ENCODE measurements around the gene ABCC1.
"Not testable (repeated sequence)": the region's sequence is repeated elsewhere in the genome, so short reads cannot be mapped to it uniquely, and the experiment has no call there.

The ABCC1 gene

DNA sequence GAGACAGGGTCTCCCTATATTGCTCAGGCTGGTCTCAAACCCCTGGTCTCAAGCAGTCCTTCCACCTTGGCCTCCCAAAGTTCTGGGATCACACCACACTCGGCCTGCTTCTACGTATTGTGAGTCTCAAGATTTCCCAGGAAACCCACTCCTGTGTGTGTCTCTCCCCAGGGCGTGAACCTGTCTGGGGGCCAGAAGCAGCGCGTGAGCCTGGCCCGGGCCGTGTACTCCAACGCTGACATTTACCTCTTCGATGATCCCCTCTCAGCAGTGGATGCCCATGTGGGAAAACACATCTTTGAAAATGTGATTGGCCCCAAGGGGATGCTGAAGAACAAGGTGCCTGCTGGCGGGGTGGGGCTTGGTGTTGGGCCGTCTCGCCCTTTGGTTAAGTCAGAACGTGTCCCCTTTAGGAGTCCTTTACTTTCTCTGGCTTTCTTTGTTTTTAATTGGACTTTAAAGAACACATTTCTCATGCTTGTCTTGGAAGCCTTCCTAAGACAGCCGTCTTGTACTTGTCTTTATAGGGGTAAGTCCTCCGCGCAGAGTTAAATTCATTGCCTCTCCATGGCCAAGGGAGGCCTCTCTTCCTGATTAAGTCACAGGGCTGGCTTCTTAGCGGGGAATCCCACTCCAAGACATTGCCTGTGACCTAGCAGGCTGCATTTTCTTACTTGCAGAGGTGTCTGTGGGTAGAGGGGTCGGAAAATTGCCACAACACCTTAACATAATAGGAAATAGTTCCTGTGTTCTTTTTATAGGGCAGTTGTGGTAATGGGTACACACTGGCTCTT lies 137.4 kb downstream of the ABCC1 start:
- DNase-seq: no peak

DNA sequence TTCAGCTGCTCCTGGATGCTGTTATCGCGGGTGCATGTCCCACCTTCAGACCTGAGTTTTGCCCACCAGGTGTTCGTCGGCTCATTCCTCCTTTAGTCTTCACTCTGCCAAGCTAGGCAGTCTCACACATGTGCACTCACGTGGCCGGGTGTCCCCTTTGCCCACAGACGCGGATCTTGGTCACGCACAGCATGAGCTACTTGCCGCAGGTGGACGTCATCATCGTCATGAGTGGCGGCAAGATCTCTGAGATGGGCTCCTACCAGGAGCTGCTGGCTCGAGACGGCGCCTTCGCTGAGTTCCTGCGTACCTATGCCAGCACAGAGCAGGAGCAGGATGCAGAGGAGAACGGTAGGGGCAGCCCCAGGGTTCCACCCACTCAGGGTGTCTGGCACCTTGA lies 140.8 kb downstream of the ABCC1 start:
- no peak for DNase-seq

DNA sequence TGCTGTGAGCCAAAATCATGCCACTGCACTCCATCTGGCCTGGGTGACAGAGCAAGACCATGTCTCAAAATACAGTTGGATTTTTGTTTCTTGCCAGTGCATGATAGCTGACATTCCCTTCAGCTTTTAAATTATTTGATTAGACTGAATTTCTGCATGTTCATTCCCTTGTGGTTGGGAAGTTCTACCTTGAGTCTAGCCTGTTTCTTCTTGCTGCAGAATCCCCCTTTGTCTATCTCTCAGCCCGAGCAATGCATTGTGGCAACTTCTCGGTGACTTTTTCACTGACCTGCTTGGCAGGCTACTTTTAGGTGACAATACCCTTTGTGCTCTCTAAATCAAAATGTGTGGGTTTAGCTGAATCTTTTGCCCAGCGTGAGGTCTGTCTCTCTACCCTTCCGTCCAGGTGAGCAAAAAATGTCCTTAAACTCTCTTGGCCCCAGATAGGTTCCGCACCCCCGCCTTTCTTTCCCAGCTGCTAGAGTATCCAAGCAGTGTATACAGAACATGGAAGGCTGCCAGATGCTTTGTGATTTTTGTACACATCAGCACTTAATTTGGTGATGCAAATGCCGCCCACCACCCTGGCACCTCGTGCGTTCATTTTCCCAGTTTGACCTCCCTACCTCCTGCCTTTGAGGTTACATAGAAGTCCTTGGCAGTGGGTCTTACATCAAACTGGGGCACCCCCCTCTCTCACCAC lies 143.7 kb downstream of the ABCC1 start:
- no peak for DNase-seq

DNA sequence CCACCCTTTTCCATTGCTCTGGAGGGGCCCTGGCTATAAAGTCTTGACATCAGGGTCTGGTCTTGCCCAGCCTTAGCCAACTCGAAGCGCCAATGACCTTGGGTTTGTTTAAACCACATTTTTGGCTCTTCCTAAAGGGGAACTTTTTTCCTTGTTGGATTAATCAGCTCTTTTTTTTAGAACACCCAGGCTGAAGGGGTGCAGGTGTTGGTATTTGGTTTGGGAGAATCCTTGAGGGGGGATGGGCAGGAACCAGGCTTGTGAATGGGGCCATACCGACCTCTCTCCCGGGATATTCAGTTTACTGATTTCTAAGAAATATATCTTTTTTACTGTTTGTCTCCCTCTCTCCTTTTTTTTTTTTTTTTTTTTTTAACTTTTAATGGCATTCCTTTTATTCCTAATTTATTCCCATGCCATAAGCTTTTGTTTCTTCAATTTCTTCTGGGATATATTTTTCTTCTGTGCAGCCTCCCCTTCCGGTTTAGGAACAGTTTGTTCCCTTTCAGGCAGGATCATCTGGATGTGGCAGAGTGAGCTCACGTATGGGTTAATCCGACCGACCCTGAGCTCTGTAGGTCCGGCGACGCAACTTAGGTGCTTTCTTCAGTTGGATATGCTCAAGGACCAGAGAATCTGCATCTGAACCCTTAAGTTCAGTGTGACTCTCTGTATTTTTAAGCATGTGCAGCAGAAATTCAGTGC lies 144.4 kb downstream of the ABCC1 start:
- no peak for DNase-seq

DNA sequence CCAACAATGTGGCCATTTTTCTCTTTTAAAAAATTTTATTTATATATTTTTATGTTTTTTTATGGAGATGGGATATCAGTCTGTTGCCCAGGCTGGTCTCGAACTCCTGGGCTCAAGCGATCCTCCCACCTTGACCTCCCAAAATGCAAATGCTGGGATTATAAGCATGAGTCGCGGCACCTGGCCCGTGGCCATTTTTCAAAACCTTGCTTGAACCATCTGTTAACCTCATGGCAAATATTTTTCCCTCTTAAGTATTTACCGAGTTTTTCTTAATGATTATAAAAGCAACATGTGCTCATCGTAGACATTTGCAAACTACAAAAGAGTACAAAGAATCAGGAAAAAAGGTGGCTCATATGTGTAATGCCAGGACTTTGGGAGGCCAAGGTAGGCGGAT lies 146.2 kb downstream of the ABCC1 start:
- no peak for DNase-seq

DNA sequence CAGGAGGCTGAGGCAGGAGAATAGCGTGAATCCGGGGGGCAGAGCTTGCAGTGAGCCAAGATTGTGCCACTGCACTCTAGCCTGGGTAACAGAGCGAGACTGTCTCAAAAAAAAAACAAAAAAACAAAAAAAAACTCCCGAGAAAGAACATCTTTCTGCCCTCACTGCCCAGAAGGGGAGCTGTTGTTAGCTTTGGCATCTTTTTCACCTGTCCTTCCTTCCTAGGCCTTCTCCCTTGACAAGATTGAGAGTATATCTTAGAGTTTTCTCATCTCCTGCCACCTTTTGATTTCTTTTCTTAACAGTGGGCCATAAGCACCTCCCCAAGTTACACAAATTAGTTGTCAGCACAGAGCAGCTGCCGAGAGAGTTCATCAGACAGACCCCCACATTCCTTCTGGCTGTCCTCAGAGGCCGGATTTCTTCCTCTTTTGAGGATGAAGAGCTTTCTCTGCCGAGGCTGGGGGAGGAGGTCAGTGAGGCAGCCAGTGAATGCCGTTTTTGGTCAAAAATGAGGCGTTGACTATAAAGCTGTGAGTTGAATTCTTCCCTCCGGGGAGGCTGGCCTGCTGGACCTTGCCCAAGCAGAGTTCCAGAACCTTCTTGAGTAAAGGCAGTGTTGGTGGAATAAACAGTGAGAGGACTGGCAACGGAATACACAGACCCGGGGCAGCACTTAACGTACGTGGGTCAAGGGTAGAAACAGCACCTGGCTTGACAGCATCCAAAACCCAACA lies 146.9 kb downstream of the ABCC1 start:
- DNase-seq: peak; percentile 56

DNA sequence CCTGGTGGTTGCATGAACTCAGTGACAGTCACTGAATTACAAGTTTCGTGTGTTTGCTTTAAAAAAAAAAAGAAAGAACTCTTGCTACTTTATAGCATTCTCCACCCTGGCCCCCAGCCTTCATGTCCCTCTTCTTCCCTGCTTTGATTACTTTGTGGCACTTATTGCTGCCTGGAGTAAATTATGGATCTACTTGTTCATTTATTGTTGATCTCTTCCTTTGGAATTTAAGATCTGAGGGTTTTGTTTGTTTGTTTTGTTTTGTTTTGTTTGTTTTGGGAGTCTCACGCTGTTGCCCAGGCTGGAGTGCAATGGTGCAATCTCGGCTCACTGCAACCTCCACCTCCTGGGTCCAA lies 147.4 kb downstream of the ABCC1 start:
- no peak for DNase-seq

DNA sequence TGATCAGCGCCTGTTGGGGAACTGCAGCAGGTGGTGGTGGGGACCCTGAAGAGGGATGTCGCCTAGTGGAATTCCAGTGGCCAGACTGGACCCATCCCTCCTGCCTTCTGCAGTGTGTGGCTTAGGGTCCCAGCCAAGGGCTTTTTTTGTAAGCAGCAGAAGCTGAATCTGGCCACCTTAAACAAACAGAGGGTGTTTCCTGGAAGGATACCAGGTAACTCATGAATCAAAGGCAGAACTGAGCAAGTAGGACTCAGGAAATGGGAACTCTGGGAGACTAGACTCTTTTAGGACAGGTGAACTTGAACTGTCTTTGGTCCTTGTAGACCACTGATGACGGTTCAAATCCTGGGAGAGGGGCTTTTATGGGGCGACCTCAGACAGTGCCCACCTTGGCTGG lies 149.9 kb downstream of the ABCC1 start:
- DNase-seq: no peak

DNA sequence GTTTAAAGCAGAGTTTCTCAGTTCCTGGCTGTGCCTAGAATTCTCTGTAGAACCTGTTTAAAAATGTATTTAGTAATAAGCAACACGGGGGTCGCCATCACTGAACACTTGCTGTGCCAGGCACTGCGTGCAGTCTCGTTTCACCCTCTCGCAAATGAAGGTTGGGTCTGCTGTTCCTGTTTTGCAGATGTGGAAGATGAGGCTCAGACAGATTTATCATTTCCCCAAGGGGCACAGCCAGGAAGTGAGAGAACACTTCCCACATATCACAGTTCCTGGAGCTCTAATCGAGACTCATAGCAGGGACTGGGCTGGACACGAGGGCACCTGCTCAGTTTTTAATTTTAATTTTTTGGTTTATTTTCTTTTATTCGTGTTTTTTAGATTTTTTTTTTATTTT lies 151.2 kb downstream of the ABCC1 start:
- DNase-seq: no peak

DNA sequence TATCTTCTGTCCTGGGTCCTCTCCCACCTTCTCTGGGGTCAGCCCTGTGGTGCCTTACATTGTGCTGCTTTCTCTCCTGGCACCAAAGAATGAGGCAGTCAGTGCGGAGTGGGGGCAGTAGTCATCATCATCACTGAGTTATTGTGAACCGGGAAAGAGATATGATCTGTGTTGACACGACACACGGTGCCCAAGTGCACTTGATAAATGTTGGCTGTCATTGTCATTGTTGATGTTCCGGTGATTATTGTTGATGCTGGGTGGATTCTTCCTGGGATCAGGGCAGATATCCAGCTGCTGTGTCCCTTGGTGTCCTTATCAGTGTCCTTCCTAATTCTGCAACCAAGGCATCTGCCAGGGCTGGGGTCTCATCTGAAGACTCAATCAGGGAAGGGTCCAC lies 152.2 kb downstream of the ABCC1 start:
- no peak for DNase-seq

DNA sequence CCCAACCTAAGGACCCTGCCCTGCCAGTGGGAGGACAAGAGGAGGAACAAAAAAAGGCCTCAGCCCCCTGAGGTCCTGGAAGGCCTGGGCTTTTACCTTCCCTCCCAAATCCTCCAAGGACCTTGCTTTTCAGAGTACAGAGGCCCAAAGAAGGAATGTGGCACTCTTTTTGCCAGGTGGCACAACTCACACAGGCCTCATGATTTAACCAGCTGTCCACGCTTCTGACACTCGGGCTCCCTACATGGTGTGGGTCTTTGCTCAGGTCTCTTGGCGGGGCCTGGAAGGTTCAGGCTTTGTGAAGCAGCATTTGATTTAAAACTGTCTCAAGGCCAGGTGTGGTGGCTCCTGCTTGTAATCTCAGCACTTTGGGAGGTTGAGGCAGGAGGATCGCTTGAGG lies 153.3 kb downstream of the ABCC1 start:
- DNase-seq: no peak

DNA sequence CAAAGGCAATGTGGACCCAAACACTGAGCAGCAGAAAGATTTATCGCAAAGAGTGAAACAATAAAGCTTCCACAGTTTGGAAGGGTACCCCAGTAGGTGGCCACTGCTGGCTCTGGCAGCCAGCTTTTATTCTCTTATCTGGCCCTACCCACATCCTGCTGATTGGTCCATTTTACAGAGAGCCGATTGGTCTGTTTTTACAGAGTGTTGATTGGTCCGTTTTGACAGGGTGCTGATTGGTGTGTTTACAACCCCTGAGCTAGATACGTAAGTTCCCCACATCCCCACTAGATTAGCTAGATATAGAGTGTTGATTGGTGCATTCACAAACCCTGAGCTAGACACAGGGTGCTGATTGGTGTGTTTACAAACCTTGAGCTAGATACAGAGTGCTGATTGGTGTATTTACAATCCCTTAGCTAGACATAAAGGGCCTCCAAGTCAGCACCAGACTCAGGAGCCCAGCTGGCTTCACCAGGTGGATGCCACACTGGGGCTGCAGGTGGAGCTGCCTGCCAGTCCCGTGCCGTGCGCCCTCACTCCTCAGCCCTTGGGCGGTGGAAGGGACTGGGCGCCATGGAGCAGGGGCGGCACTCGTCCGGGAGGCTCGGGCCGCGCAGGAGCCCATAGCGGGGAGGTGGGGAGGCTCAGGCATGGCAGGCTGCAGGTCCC lies 154.9 kb downstream of the ABCC1 start:
- DNase-seq: not testable (repeated sequence)

DNA sequence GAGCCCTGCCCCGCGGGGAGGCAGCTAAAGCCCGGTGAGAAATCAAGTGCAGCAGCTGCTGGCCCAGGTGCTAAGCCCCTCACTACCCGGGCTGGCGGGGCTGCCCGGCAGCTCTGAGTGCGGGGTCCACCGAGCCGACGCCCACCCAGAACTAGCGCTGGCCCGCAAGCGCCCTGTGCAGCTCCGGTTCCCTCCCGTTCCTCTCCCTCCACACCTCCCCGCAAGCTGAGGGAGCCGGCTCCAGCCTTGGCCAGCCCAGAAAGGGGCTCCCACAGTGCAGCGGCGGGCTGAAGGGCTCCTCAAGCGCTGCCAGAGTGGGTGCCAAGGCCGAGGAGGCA lies 155.4 kb downstream of the ABCC1 start:
- not testable (repeated sequence) for DNase-seq

DNA sequence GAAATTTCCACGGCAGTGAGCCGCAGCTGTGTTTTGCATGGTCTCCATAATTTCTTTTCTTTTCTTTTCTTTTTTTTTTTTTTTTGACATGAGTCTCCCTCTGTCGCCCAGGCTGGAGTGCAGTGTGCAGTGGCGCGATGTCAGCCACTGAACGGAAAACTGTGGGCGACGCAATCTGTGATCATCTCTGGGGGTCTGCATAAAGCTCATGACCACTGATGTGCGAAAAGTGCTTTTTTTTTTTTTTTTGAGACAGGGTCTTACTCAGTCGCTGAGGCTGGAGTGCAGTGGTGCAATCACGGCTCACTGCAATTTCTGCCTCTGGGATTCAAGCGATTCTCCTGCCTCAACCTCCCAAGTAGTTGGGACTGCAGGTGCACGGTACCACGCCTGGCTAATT lies 156.2 kb downstream of the ABCC1 start:
- no peak for DNase-seq

DNA sequence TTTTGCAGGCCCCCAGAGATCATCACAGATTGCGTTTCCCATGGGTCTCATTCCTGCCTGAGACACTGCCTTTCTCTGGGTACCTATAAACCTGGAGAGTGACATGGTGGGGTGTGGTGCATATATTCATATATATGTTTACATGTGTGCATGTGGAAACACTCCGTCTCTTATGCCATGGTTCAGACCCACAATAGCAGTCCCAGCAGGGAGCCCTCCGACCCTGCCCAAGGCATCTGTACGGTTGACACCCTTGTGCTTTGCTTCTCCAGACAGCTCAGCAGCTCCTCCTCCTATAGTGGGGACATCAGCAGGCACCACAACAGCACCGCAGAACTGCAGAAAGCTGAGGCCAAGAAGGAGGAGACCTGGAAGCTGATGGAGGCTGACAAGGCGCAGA lies 157.1 kb downstream of the ABCC1 start:
- no peak for DNase-seq

DNA sequence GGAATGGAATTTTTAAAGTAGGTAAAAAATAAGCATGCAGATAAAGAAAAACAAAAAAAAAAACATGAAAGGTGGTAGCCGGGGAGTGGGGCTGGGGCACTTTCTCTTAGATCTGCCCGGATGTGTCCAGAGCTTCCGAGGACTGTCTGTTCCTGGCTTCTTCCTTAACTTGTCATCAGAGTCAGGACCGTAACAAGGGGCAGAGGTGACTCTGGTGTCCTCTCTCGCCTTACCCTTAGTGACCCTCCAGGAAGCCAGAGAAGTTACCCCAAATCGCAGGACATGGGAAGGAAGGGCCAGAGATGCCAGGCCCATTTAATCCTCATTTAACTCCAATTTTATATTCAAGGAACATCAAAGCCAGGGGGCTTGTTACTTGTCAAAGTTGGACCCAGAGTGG lies 158.4 kb downstream of the ABCC1 start:
- no peak for DNase-seq

DNA sequence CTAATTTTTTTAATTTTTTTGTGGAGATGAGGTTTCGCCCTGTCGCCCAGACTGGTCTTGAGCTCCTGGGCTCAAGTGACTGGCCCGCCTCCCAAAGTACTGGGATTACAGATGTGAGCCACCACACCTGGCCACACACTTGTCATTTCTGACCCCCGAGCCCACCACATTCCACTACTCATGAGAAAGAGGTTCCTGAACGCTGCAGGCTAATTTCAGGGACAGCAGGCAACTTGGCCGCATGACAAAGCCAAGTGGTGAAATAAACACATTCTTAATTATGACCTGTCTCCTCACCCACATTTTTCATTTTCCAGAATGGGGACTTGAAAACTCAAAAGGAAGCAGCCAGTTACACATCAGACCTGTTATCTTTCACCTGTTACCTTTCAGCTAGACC lies 159.3 kb downstream of the ABCC1 start:
- DNase-seq: no peak

DNA sequence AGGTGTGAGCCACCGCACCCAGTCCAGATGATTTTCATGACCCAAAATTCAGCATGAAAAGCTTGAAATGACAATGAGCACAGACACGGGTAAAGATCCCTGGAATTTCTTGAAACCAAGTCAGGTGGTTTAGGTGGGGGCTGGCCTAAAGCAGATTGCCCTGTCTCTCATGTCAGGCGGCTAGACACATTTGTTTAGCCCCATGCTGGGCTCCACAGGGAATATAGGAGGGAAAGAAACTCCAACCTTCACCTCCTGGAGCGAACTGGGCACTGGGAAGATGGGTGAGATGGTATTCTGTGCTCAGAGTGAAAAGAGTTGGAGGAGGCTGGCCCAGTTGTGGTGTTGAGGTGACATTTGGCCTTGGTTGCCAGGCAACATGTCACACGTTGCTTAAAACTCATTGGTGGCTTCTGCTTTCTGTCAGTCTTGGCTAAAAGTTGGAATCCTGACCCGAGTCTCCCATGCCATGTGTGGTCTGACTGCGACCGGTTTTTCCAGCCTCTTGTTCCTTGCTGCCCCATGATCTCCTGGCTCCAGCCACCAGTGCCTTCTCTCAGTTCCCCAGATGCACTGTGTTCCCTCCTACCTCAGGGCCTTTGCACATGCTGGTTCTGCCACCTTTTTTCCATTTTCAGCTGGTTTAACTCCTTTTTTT lies 160.2 kb downstream of the ABCC1 start:
- no peak for DNase-seq

DNA sequence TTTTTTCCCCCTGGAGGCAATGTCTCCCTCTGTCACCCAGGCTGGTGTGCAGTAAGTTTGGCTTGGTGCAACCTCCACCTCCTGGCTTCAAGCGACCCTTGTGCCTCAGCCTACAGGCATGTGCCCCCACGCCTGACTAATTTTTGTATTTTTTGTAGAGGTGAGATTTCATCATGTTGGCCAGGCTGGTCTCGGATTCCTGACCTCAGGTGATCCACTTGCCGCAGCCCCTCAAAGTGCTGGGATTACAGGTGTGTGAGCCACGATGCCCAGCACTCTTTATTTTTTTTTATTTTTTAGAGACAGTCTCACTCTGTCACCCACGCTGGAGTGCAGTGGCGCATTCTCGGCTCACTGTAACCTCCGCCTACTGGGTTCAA lies 160.7 kb downstream of the ABCC1 start:
- no peak for DNase-seq

DNA sequence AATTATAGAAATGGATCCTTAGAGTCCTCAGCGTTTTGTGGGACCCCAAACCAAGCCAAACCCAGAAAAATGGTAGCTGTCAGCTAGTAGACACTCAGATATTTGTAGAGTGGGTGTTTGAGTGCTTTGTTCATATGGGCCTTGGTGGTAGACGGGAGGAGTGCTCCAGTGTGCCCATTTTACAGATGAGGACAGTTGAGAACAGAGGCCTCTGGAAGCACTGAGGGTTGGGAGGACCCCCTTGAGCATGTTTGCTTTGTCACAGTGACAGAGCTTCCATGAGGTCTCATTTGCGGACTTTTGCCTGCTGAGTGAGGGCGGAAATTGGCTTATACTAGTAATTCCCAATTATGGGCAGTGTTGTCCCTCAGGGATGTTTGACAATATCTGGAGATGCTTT lies 162.2 kb downstream of the ABCC1 start:
- no peak for DNase-seq

DNA sequence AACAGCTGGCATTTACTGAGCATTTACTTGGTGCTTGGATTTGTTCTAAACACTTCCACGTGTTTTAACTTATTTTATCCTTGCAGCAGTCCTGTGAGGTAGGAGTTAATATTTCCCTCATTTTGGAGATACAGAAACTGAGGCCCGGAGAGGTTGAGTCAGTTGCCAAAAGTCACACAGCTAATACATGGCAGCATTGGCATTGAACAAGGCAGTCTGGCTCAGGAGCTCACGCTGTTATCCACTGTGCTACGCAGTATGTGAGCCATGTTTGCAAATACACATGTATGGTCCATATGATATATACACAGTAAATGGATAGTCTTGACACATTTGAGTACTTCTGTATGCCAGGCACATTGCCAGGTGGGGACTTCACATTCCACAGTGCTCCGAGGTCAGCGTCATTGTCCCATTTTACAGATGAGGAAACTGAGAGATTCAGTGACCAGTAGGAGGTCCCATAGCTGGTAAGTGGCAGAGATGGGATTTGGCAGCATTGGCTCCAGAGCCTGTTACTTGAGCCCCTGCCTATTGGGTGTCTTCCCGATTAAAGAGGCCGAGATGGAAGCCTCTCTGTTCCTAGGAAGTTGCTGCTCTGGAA lies 163.1 kb downstream of the ABCC1 start:
- no peak for DNase-seq

DNA sequence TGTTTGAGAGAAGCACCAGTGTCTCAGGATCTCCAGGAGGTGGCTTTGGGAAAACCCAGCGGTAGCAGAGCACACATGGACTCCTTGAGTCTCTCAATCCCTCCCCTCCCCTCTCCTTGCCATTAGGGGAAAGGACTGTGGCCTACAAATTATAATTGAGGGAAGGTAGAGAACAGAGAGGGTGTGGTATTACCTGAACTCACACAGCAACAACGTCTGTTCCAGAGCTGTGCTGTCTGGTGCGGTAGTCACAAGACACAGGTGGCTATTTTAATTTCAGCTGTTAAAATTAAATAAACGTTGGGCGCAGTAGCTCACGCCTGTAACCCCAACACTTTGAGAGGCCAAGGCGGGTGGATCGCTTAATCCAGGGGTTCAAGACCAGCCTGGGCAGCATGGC lies 163.7 kb downstream of the ABCC1 start:
- no peak for DNase-seq
